ENCODE results near the gene CTBP2.

The CTBP2 gene

GRCh38 chr10:125137601-125138438 is 22.5 kb downstream of the CTBP2 start:
- DNase-seq = no peak
- Histone ChIP-seq H2AK5ac (ENCODE audit: low read length) (no peak overlapping the region), H3K23ac (ENCODE audit: low read length) (no peak overlapping the region), H3K27me3 (ENCODE audit: insufficient read depth, low read length, poor library complexity) (no peaks in the 10 kb centered on the region), H3K79me2 (ENCODE audit: control insufficient read depth, insufficient read depth, low read length) (peaks cover 98% of the 10 kb centered on the region), H2BK15ac (replicated peaks; ENCODE audit: low read depth) (no peak overlapping the region), H3K27ac (ENCODE audit: low read depth, low read length) (no peak overlapping the region), H4K8ac (ENCODE audit: low read depth, low read length) (no peak overlapping the region), H3K18ac (ENCODE audit: low read length) (no peak overlapping the region), H4K5ac (ENCODE audit: low read length) (no peak overlapping the region), H3K79me1 (ENCODE audit: low read length) (peaks cover 19% of the 10 kb centered on the region), H3K4me3 (ENCODE audit: low read length) (no peak overlapping the region), H3K4ac (ENCODE audit: low read depth, low read length) (no peak overlapping the region), H2BK5ac (ENCODE audit: low read length) (no peak overlapping the region), H2BK120ac (ENCODE audit: low read depth, low read length) (no peak overlapping the region), H3K56ac (ENCODE audit: low read length) (no peak overlapping the region), H3K9ac (ENCODE audit: low read length) (no peak overlapping the region), H3K36me3 (ENCODE audit: control insufficient read depth, insufficient read depth, low read length) (no peaks in the 10 kb centered on the region), H3K4me1 (ENCODE audit: control insufficient read depth, low read depth, low read length) (peaks cover 14% of the 10 kb centered on the region), H3K4me2 (ENCODE audit: low read length) (no peak overlapping the region)
- 100% methylated on average over 1 of the region's 25 CpGs for WGBS (ENCODE audit: extremely low coverage, insufficient coverage, low lambda C conversion rate)

GRCh38 chr10:125136087-125136486 is 24.3 kb downstream of the CTBP2 start:
- no peak overlapping the region for H2BK120ac ChIP-seq (ENCODE audit: low read depth, low read length)
- peaks cover 1% of the 10 kb centered on the region for H3K36me3 ChIP-seq (ENCODE audit: control insufficient read depth, insufficient read depth, low read length)
- no peak overlapping the region for H3K27ac ChIP-seq (ENCODE audit: low read depth, low read length)
- H3K9ac ChIP-seq (ENCODE audit: low read length) = no peak overlapping the region
- H4K5ac ChIP-seq (ENCODE audit: low read length) = no peak overlapping the region
- H3K23ac ChIP-seq (ENCODE audit: low read length) = no peak overlapping the region
- no peak for DNase-seq
- H3K4ac ChIP-seq (ENCODE audit: low read depth, low read length) = no peak overlapping the region
- no peak overlapping the region for H2AK5ac ChIP-seq (ENCODE audit: low read length)
- no peaks in the 10 kb centered on the region for H3K27me3 ChIP-seq (ENCODE audit: insufficient read depth, low read length, poor library complexity)
- no peak overlapping the region for H4K8ac ChIP-seq (ENCODE audit: low read depth, low read length)
- peaks cover 23% of the 10 kb centered on the region for H3K79me1 ChIP-seq (ENCODE audit: low read length)
- no peak overlapping the region for H3K4me3 ChIP-seq (ENCODE audit: low read length)
- H2BK15ac ChIP-seq (replicated peaks; ENCODE audit: low read depth) = no peak overlapping the region
- no CpG with 5 or more reads among the region's 4 CpGs for WGBS (ENCODE audit: extremely low coverage, insufficient coverage, low lambda C conversion rate)
- H3K79me2 ChIP-seq (ENCODE audit: control insufficient read depth, insufficient read depth, low read length) = peaks cover 98% of the 10 kb centered on the region
- no peak overlapping the region for H3K18ac ChIP-seq (ENCODE audit: low read length)
- H3K4me1 ChIP-seq (ENCODE audit: control insufficient read depth, low read depth, low read length) = peaks cover 14% of the 10 kb centered on the region
- peak overlapping the region; percentile 36 for H3K56ac ChIP-seq (ENCODE audit: low read length)
- no peak overlapping the region for H3K4me2 ChIP-seq (ENCODE audit: low read length)
- no peak overlapping the region for H2BK5ac ChIP-seq (ENCODE audit: low read length)

- Histone ChIP-seq H3K23ac (ENCODE audit: low read length) (no peak overlapping the region), H2AK5ac (ENCODE audit: low read length) (no peak overlapping the region), H3K36me3 (ENCODE audit: control insufficient read depth, insufficient read depth, low read length) (peaks cover 2% of the 10 kb centered on the region), H4K8ac (ENCODE audit: low read depth, low read length) (no peak overlapping the region), H3K27ac (ENCODE audit: low read depth, low read length) (no peak overlapping the region), H2BK15ac (replicated peaks; ENCODE audit: low read depth) (no peak overlapping the region), H4K5ac (ENCODE audit: low read length) (no peak overlapping the region), H3K56ac (ENCODE audit: low read length) (no peak overlapping the region), H3K18ac (ENCODE audit: low read length) (no peak overlapping the region), H3K4ac (ENCODE audit: low read depth, low read length) (no peak overlapping the region), H3K4me3 (ENCODE audit: low read length) (no peak overlapping the region), H3K9ac (ENCODE audit: low read length) (no peak overlapping the region), H3K4me2 (ENCODE audit: low read length) (no peak overlapping the region), H2BK5ac (ENCODE audit: low read length) (no peak overlapping the region), H3K27me3 (ENCODE audit: insufficient read depth, low read length, poor library complexity) (no peaks in the 10 kb centered on the region), H3K79me2 (ENCODE audit: control insufficient read depth, insufficient read depth, low read length) (peaks cover 99% of the 10 kb centered on the region), H3K4me1 (ENCODE audit: control insufficient read depth, low read depth, low read length) (peaks cover 14% of the 10 kb centered on the region), H2BK120ac (ENCODE audit: low read depth, low read length) (no peak overlapping the region), H3K79me1 (ENCODE audit: low read length) (peaks cover 24% of the 10 kb centered on the region)
- no peak for DNase-seq
- WGBS (ENCODE audit: extremely low coverage, insufficient coverage, low lambda C conversion rate) = no CpG with 5 or more reads among the region's 6 CpGs
Observed at GRCh38 chr10:125135771-125136035, 24.7 kb downstream of the CTBP2 start.

GRCh38 chr10:125134916-125135770 is 25.2 kb downstream of the CTBP2 start:
- no peak overlapping the region for H3K27ac ChIP-seq (ENCODE audit: low read depth, low read length)
- H4K8ac ChIP-seq (ENCODE audit: low read depth, low read length) = no peak overlapping the region
- no peak overlapping the region for H3K18ac ChIP-seq (ENCODE audit: low read length)
- H3K23ac ChIP-seq (ENCODE audit: low read length) = no peak overlapping the region
- H4K5ac ChIP-seq (ENCODE audit: low read length) = no peak overlapping the region
- no peak for DNase-seq
- no CpG with 5 or more reads among the region's 20 CpGs for WGBS (ENCODE audit: extremely low coverage, insufficient coverage, low lambda C conversion rate)
- no peak overlapping the region for H3K4me2 ChIP-seq (ENCODE audit: low read length)
- H3K4me1 ChIP-seq (ENCODE audit: control insufficient read depth, low read depth, low read length) = peaks cover 14% of the 10 kb centered on the region
- peaks cover 2% of the 10 kb centered on the region for H3K36me3 ChIP-seq (ENCODE audit: control insufficient read depth, insufficient read depth, low read length)
- H3K56ac ChIP-seq (ENCODE audit: low read length) = no peak overlapping the region
- H2BK15ac ChIP-seq (replicated peaks; ENCODE audit: low read depth) = no peak overlapping the region
- no peak overlapping the region for H2AK5ac ChIP-seq (ENCODE audit: low read length)
- no peak overlapping the region for H2BK120ac ChIP-seq (ENCODE audit: low read depth, low read length)
- H2BK5ac ChIP-seq (ENCODE audit: low read length) = no peak overlapping the region
- no peak overlapping the region for H3K9ac ChIP-seq (ENCODE audit: low read length)
- no peak overlapping the region for H3K4me3 ChIP-seq (ENCODE audit: low read length)
- no peak overlapping the region for H3K4ac ChIP-seq (ENCODE audit: low read depth, low read length)
- H3K27me3 ChIP-seq (ENCODE audit: insufficient read depth, low read length, poor library complexity) = no peaks in the 10 kb centered on the region
- H3K79me2 ChIP-seq (ENCODE audit: control insufficient read depth, insufficient read depth, low read length) = peaks cover 99% of the 10 kb centered on the region
- peaks cover 23% of the 10 kb centered on the region for H3K79me1 ChIP-seq (ENCODE audit: low read length)

- Histone ChIP-seq H2BK120ac (ENCODE audit: low read depth, low read length) (no peak overlapping the region), H2BK5ac (ENCODE audit: low read length) (no peak overlapping the region), H3K4me3 (ENCODE audit: low read length) (no peak overlapping the region), H3K56ac (ENCODE audit: low read length) (peak overlapping the region; percentile 5), H2BK15ac (replicated peaks; ENCODE audit: low read depth) (no peak overlapping the region), H3K27ac (ENCODE audit: low read depth, low read length) (no peak overlapping the region), H3K4me2 (ENCODE audit: low read length) (no peak overlapping the region), H3K18ac (ENCODE audit: low read length) (no peak overlapping the region), H3K23ac (ENCODE audit: low read length) (no peak overlapping the region), H2AK5ac (ENCODE audit: low read length) (no peak overlapping the region), H3K36me3 (ENCODE audit: control insufficient read depth, insufficient read depth, low read length) (peaks cover 2% of the 10 kb centered on the region), H3K79me2 (ENCODE audit: control insufficient read depth, insufficient read depth, low read length) (peaks cover 97% of the 10 kb centered on the region), H3K79me1 (ENCODE audit: low read length) (peaks cover 20% of the 10 kb centered on the region), H3K4ac (ENCODE audit: low read depth, low read length) (no peak overlapping the region), H4K5ac (ENCODE audit: low read length) (no peak overlapping the region), H3K27me3 (ENCODE audit: insufficient read depth, low read length, poor library complexity) (no peaks in the 10 kb centered on the region), H3K9ac (ENCODE audit: low read length) (no peak overlapping the region), H4K8ac (ENCODE audit: low read depth, low read length) (no peak overlapping the region), H3K4me1 (ENCODE audit: control insufficient read depth, low read depth, low read length) (peaks cover 14% of the 10 kb centered on the region)
- WGBS (ENCODE audit: extremely low coverage, insufficient coverage, low lambda C conversion rate) = no CpG with 5 or more reads among the region's 11 CpGs
- DNase-seq = no peak
Observed at GRCh38 chr10:125134483-125134848, 25.9 kb downstream of the CTBP2 start.
